SH-SY5Y (cell line): Measurements from ENCODE around the gene PSPC1.

Experiments used
- GATA2 ChIP-seq: IDR thresholded peaks from 2 replicates; pipeline ENCODE4 v1.6.1; 2011; ENCODE audit warnings: mild to moderate bottlenecking, low read depth, low read length
- GATA3 ChIP-seq: IDR thresholded peaks from 2 replicates; pipeline ENCODE4 v1.6.1; 2011; ENCODE audit warnings: low read depth, mild to moderate bottlenecking, low read length, moderate library complexity

- no peak for TF ChIP-seq GATA2
- no peak for TF ChIP-seq GATA3
These were observed 557 bp downstream of the PSPC1 start for GRCh38 chr13:19782049-19782726.
